ENCODE data around the gene MOB3C. TPM values are rescaled to one million over a fixed set of nuclear protein-coding genes. Genes with fewer than 3 reads are reported as not detected.
"Not testable (repeated sequence)": the region's sequence is repeated elsewhere in the genome, so short reads cannot be mapped to it uniquely, and the experiment has no call there.

Gene MOB3C
- total RNA-seq (ENCODE audit: low replicate concordance) = 1.1 and 2.3 TPM in 2 replicates

- no peaks in the 10 kb centered on the region for H3K9me3 ChIP-seq (ENCODE audit: low read depth)
- Mint-ChIP-seq H3K9me3 (no peaks in the 10 kb centered on the region), H3K4me3 (peak within 1 kb of the TSS; percentile 86), H3K4me1 (peaks cover 17% of the 10 kb centered on the region), H3K27me3 (ENCODE audit: insufficient read depth, low read depth) (peaks cover 7% of the 10 kb centered on the region), H3K36me3 (peaks cover under 1% of the 10 kb centered on the region), H3K27ac (no peak within 1 kb of the TSS)
- no peaks in the 10 kb centered on the region for H3K79me2 ChIP-seq (ENCODE audit: low read depth)
- no peaks in the 10 kb centered on the region for H3K36me3 ChIP-seq
- H3K4me1 ChIP-seq = peaks cover 28% of the 10 kb centered on the region
- H3F3A ChIP-seq (ENCODE audit: low read depth) = peaks cover 30% of the 10 kb centered on the region
- H4K20me1 ChIP-seq (ENCODE audit: low read depth) = no peaks in the 10 kb centered on the region
- peak within 1 kb of the TSS; percentile 88 for H3K4me2 ChIP-seq
- H3K27me3 ChIP-seq = peaks cover 31% of the 10 kb centered on the region
- no peak within 1 kb of the TSS for H3K27ac ChIP-seq
- H2AFZ ChIP-seq (replicated peaks) = peak within 1 kb of the TSS; percentile 89
- peak; percentile 82 for DNase-seq (ENCODE audit: low spot score)
- TF ChIP-seq CTCF (IDR thresholded peaks at IDR 0.05) = no peak
- no peak for TF ChIP-seq EZH2phosphoT487 (IDR thresholded peaks at IDR 0.05)
- TF ChIP-seq EZH2 (IDR thresholded peaks at IDR 0.05) = no peak
- H3K9ac ChIP-seq = no peak within 1 kb of the TSS
- peak within 1 kb of the TSS; percentile 61 for H3K4me3 ChIP-seq
Measured at GRCh38 chr1:46616277-46617107, at the start of gene MOB3C. TSS of gene MOB3C (minus strand) at chr1:46616811. CDS start at chr1:46613321, 3,490 bp downstream.

GRCh38 chr1:46665983-46666382 is 49.4 kb upstream of the MOB3C start:
- DNase-seq (ENCODE audit: low spot score) = no peak
- TF ChIP-seq EZH2phosphoT487 (IDR thresholded peaks at IDR 0.05) (no peak), CTCF (IDR thresholded peaks at IDR 0.05) (no peak), EZH2 (IDR thresholded peaks at IDR 0.05) (no peak)
- Histone ChIP-seq H3K9ac (no peak overlapping the region), H3K79me2 (ENCODE audit: low read depth) (peaks cover 18% of the 10 kb centered on the region), H3K4me3 (no peak overlapping the region), H3F3A (ENCODE audit: low read depth) (peaks cover 10% of the 10 kb centered on the region), H2AFZ (replicated peaks) (no peak overlapping the region), H3K27ac (no peak overlapping the region), H3K9me3 (ENCODE audit: low read depth) (no peaks in the 10 kb centered on the region), H3K4me2 (peak overlapping the region; percentile 99), H4K20me1 (ENCODE audit: low read depth) (peaks cover 8% of the 10 kb centered on the region), H3K27me3 (no peaks in the 10 kb centered on the region), H3K4me1 (peaks cover 19% of the 10 kb centered on the region), H3K36me3 (peaks cover 5% of the 10 kb centered on the region)
- H3K36me3 Mint-ChIP-seq = peaks cover 10% of the 10 kb centered on the region
- no peak overlapping the region for H3K4me3 Mint-ChIP-seq
- peaks cover 15% of the 10 kb centered on the region for H3K4me1 Mint-ChIP-seq
- H3K27ac Mint-ChIP-seq = no peak overlapping the region
- H3K27me3 Mint-ChIP-seq (ENCODE audit: insufficient read depth, low read depth) = peaks cover 2% of the 10 kb centered on the region
- no peaks in the 10 kb centered on the region for H3K9me3 Mint-ChIP-seq

GRCh38 chr1:46662919-46663318 is 46.3 kb upstream of the MOB3C start:
- H3K9ac ChIP-seq = not testable (repeated sequence)

GRCh38 chr1:46660116-46660515 is 43.5 kb upstream of the MOB3C start:
- not testable (repeated sequence) for H3K27ac ChIP-seq; H3K9ac ChIP-seq; H3K4me2 ChIP-seq; H3K79me2 ChIP-seq (ENCODE audit: low read depth); H3K4me1 ChIP-seq; H3K27ac Mint-ChIP-seq; H3K4me3 Mint-ChIP-seq; DNase-seq (ENCODE audit: low spot score); H3K9me3 Mint-ChIP-seq; H3F3A ChIP-seq (ENCODE audit: low read depth); H3K4me1 Mint-ChIP-seq; H2AFZ ChIP-seq (replicated peaks); H3K27me3 ChIP-seq; H3K4me3 ChIP-seq; H3K36me3 ChIP-seq; H4K20me1 ChIP-seq (ENCODE audit: low read depth); H3K9me3 ChIP-seq (ENCODE audit: low read depth); H3K27me3 Mint-ChIP-seq (ENCODE audit: insufficient read depth, low read depth)
- peaks cover 27% of the 10 kb centered on the region for H3K36me3 Mint-ChIP-seq

More at GRCh38 chr1:46662919-46663318, 46.3 kb upstream of the MOB3C start:
- not testable (repeated sequence) for H3K4me3 Mint-ChIP-seq; H3K27ac ChIP-seq; H3K9me3 ChIP-seq (ENCODE audit: low read depth); H3F3A ChIP-seq (ENCODE audit: low read depth); H4K20me1 ChIP-seq (ENCODE audit: low read depth); H3K36me3 ChIP-seq; H3K9me3 Mint-ChIP-seq; H3K4me3 ChIP-seq; H2AFZ ChIP-seq (replicated peaks); H3K27me3 Mint-ChIP-seq (ENCODE audit: insufficient read depth, low read depth); H3K27me3 ChIP-seq; H3K27ac Mint-ChIP-seq; H3K4me2 ChIP-seq; DNase-seq (ENCODE audit: low spot score)
- H3K4me1 ChIP-seq = peaks cover 19% of the 10 kb centered on the region
- peaks cover 18% of the 10 kb centered on the region for H3K79me2 ChIP-seq (ENCODE audit: low read depth)
- H3K36me3 Mint-ChIP-seq = peaks cover 17% of the 10 kb centered on the region
- peaks cover 15% of the 10 kb centered on the region for H3K4me1 Mint-ChIP-seq

All from neural progenitor cell (in vitro differentiated cells).